Measurements from ENCODE around the gene E2F1.

Gene E2F1

DNA sequence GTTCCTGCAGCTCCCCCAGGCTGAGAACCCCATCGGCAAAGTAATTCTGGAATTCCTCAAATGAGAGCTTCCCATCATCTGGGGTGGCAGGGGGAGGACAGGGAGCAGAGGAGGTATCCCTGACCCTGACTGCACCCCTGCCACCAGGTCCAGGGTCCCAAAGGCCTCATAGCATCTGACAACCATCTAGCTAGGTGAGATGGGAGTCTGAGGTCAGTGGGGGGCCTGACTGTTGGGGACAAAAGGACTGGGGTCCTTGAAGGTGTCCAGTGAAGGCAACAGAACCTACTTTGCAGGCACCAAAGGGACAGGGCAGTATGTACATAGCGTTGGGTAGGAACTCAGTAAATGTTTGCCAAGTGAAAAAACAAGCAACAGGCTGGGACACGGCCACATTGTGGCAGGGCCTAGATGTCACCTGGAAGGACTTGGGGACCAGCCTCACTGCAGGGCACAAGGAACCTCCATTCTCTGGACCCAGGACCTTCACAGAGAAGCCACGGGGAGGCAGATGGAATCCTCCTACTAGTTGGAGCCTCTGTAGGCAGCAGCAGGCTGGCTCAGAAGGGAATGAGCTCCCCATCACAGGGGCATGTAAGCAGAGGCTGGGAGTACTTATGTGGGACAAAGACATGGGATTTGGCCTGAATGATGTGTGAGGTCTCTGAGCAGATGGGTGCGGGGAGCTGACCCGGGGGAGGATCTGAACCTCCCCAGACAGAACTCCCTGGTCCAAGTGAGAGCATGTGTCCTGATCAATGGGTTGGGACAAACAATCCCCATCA, 15.3 kb downstream of the E2F1 start:
- DNase-seq: no peak

GRCh38 chr20:33669873-33670640, 16.1 kb downstream of the E2F1 start:
- no peak for DNase-seq

DNA sequence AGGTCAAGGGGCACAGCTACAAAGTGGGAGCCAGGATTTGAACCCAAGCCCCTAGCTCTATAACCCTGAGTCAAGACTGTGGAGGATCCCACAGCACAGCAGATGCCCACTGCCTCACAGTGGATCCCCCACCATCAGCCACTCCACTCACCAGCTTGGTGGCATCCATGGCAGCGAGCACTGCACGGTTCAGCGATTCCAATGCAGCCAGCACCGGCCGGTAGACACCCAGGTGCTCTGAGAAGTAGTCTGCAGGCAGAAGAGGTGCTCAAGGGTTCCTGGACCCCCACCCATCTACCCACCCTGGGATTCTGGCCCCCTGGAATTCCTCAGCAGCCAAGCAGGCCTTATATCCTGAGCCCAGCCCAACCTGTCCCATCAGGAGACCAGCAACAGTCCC, 17.0 kb downstream of the E2F1 start:
- no peak for DNase-seq

DNA sequence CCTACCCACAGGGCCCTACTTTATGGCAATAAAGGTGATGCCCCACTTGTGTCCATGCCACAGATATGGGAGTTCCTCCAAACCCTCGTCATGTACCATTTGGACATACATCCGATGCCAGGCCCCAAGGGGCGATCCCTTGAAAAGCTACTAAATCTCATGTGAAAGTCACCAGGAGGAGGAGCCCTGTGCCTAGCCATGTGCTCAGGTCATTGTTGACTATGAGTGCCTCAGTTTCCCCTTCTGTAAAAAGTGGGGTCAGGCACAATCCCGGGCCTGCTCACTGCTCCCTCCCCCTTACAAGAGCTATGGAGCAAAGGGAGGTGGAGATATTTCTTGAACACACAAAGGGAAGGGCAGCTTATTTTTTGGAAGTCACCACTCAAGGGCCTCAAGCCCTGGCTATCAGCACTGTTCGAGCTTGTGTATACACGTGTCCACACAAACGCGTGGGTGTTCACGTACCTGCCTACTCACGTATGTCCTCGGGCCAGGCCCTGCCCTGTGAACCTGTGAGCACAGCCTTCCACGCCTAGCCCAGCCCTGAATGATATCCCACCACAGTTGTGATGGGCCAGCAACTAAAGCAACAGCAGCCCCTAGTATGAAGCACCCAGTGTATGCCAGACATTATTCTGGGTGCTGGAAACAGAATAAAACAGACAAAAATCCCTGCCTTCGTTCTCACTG, 17.6 kb downstream of the E2F1 start:
- DNase-seq: no peak

DNA sequence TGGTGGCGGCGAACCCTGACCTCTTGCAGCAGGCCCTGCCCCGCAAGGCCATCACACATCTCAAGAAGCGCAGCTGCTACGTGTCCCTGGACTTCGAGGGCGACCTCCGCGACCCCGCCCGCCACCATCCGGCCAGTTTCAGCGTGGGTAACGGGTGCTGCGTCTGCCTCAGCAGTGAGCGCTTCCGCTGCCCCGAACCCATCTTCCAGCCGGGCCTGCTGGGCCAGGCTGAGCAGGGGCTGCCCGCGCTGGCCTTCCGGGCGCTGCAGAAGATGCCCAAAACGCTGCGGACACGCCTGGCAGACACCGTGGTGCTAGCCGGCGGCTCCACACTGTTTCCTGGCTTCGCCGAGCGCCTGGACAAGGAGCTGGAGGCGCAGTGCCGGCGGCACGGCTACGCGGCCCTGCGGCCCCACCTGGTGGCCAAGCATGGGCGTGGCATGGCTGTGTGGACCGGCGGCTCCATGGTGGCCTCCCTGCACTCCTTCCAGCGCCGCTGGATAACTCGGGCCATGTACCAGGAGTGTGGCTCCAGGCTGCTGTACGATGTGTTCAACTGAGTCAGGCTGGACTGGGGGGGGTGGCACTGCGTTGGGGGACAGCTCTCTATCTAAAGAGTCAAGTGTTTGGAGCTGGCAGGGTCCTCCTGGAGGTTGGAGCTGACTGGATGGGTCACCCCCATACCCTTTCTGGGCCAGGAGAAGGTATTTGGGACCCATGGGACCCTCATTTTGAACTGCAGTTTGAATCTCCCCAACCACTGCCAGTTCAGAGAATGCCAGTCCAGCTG, 18.3 kb downstream of the E2F1 start:
- peak; percentile 68 for DNase-seq

DNA sequence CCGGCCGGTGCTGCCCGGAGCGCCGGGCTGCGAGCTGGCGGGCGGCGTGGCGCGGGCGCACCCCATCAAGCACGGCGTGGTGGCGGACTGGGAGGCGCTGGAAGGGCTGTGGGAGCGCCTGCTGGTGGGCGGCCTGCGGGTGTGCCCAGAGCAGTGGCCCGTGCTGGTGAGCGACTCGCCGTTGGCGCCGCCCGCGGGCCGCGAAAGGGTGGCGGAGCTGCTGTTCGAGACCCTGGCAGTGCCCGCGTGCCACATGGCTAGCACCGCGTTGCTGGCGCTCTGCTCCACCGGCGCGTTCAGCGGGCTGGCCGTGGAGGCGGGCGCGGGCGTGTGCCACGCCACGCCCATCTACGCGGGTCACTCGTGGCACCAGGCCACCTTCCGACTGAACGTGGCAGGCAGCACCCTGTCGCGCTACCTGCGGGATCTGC, 18.9 kb downstream of the E2F1 start:
- DNase-seq: peak; percentile 29

DNA sequence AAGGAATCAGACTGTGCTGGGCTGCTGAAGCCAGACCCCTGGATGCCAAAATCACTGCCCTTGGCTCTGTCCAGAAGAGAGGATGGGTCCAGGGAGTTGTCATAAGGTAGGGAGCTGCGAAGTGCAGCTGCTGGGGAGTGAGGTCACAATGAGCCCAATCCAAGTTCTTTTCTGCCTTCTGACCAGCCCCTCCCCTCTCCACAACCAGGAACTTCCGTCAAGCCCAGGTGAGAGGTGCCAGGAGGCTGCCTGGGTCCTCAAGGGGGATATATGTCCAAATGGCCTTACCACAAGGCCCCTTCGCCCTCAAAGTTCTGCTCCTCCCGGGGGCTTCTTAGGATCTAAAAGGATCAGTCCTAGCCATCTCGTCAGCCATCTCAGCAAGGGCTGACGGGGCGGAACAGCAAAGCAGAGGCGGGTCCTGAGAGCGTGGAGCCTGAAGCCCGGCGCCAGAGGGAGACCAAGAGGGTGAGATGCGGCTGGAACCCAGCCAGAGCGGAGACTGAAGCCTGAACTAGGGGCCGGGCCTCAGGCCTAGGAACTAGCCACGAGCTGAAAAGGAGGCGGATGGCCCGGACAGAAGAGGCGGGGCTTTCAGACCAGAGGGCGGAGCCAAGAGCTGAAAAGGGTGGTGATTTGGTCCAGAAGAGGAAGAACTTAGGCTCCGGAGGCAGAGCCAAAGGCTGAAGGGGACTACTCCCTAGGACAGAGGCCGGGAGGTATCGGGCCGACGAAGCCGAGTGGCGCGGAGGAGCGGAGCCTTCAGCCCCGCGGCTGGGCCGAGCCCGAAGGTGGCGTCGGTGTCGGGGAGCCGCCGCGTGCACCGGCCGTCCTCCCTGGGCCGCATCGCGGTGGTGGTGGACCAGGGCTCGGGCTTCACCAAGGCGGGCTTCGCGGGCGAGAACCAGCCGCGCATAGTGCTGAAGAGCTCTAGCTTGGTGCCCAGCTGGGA, 19.6 kb downstream of the E2F1 start, which contains the start of gene ACTL10:
Gene ACTL10, plus strand, starts transcription at position 651 of the 952 bp plus-strand sequence. CDS start 555 bp downstream, outside the sequence.
- DNase-seq: peak; percentile 64

- DNase-seq: no peak
Measured at GRCh38 chr20:33664762-33665144, 21.4 kb downstream of the E2F1 start.

GRCh38 chr20:33664085-33664761, 22.0 kb downstream of the E2F1 start:
- no peak for DNase-seq

- peak; percentile 73 for DNase-seq
Measured at GRCh38 chr20:33663161-33664084, 22.8 kb downstream of the E2F1 start.

DNA sequence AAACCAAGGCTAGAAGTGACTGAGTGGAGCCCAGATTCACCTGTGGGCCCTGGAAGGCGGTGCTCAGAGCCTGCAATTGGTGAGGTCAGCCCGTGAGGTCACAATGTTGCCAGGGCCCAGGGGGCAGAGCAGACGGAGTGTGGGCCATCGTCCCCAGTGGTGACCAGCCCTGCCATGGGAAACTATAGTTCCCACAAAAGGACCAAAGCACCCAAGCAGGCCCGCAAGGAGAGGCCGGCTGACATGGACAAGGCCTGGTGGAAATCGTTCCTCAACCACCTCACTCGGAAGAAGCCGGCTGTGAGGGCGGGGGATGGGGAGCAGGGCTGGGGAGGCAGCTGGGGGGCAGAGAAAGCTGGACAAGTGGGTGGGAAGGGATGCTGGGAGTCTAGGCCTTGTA, 24.0 kb downstream of the E2F1 start, which contains the start of gene C20orf144:
Gene C20orf144, plus strand, starts transcription at position 156 of the 400 bp plus-strand sequence. Its CDS starts 19 bp downstream, at position 175.
- no peak for DNase-seq

DNA sequence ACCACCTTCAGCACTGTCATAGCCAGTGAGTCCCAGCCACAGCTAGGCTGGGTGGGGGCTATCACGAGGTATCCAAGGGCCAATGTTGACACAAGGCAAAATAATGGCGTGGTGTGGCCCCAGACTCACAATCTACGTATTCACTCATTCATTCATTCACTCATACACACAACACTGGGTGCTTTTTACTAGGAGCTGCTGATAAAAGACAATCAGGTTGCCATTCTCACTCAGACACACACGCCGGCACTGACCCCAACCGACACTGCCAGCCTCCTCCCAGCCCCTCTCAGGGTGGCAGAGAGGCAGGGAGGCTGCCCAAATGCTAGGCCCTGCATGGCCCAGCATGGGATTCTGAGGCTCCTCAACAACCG, 25.5 kb downstream of the E2F1 start:
- no peak for DNase-seq

DNA sequence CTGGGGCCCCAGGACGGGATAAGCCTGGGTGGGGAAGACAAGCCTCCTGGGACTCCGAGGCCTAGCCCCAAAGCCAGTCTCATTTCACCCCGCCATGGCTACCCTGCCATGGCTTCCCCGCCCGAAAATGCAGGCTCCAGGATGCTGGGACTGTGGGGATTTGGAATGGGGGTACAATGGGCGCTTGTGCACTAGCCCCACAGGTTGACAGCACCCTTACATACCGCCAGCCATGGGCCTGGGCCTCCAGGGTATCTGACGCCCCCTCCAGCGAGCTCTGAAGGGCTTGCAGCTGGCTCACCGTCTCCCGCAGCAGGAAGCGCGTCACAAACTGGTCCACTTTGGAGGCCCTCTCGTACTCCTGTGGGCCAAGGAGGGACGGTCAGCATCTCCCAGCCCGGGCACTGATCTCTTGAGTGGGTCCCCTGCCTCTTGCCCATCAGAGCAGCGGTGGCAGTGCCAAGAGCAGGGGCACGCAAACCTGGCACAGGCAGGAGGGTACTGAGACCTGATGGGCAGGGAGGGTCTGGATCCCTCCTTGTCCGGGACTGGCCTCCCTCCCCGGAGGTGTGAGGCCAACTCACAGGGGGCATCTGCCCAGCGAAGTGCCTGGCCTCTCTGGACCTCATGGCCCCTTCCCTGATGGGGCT, 26.0 kb downstream of the E2F1 start:
- no peak for DNase-seq

- no peak for DNase-seq
Measured at GRCh38 chr20:33659341-33660034, 26.7 kb downstream of the E2F1 start.

GRCh38 chr20:33658929-33659328, 27.3 kb downstream of the E2F1 start:
- no peak for DNase-seq

GRCh38 chr20:33658510-33658909, 27.7 kb downstream of the E2F1 start:
- no peak for DNase-seq

DNA sequence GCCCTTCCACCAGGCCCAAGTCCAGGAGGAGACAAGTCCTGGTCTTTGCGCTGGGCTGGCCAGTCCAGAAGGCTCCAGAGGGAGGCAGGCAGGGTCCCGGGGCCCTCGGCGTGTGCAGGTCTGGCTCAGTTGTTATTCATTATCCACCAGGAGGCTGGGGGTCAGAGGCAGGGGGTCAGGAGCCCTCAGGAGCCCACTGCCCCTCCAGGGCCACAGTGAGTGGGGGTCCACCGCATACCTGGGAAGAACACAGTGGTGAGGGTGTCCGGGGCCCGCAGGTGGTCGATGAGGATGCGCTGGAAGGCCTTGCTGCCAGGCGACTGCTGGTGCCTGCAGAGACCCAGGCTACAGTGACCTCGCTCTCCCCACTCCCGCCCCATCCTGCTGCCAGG, 28.5 kb downstream of the E2F1 start:
- no peak for DNase-seq

Data from effector CD4-positive, alpha-beta T cell (primary cell).